Stomach (tissue), 9 donors: ENCODE results near the gene PBXIP1. TPM values are rescaled to one million over a fixed set of nuclear protein-coding genes. Genes with fewer than 3 reads are reported as not detected.
A peak's percentile ranks its signal among the peaks of the same experiment; 100 is the strongest.

ENCODE experiments used
- DNase-seq, 2 donors: peaks; one replicate each; pipeline versions ENCODE4 v3.0.0 to v3.0.0-alpha.2; 2013 to 2019
- H3K27ac ChIP-seq, 5 donors: fragments of 200-600 bp in 4 of 5; sonication (generic) in 4 of 5; one replicate each; pipeline ENCODE4 v1.5.1; 2013 to 2019; ENCODE audit warnings: mild to moderate bottlenecking in 1 of 5, moderate library complexity in 1 of 5
- H3K27me3 ChIP-seq, 3 donors: fragments of 200-600 bp; sonication (generic); one replicate each; pipeline ENCODE4 v1.5.1; 2017 to 2019; ENCODE audit warnings: mixed run types in 1 of 3
- H3K36me3 ChIP-seq, 4 donors: fragments of 200-600 bp; sonication (generic); 1 replicate in 3 of 4; 2 replicates in 1 of 4; pipeline ENCODE4 v1.5.1; 2016 to 2019
- H3K4me1 ChIP-seq, 4 donors: fragments of 200-600 bp; sonication (generic); one replicate each; pipeline ENCODE4 v1.5.1; 2016 to 2019
- H3K4me3 ChIP-seq, 4 donors: fragments of 200-600 bp; sonication (generic) in 3 of 4; one replicate each; pipeline ENCODE4 v1.5.1; 2016 to 2019; ENCODE audit warnings: mild to moderate bottlenecking in 1 of 4
- H3K9me3 ChIP-seq, 4 donors: fragments of 200-600 bp; sonication (generic); one replicate each; pipeline ENCODE4 v1.5.1; 2016 to 2019
- CTCF ChIP-seq, 7 experiments: fragments of 450-650 bp in 4 of 7; fragments of 200-600 bp in 3 of 7; sonication (generic) in 3 of 7; IDR thresholded peaks; one replicate each; pipeline ENCODE4 v1.5.1; 2016 to 2019; ENCODE audit warnings: antibody characterized with exemption in 7 of 7, control low read depth in 2 of 7, mild to moderate bottlenecking in 1 of 7
- EP300 ChIP-seq: sonication (generic); formaldehyde crosslinking; IDR thresholded peaks from one replicate; pipeline ENCODE4 v1.6.1; 2017; ENCODE audit warnings: antibody characterized with exemption
- POLR2A ChIP-seq, 4 donors: fragments of 450-650 bp; IDR thresholded peaks; one replicate each; pipeline ENCODE4 v1.6.1; 2016; ENCODE audit warnings: antibody characterized with exemption in 4 of 4, control low read depth in 2 of 4, mild to moderate bottlenecking in 1 of 4, moderate library complexity in 1 of 4
- POLR2AphosphoS5 ChIP-seq, 3 donors: sonication (generic); formaldehyde crosslinking; IDR thresholded peaks; one replicate each; pipeline ENCODE4 v1.6.1; 2016; ENCODE audit warnings: antibody characterized with exemption in 3 of 3
- WGBS, 5 donors: extraction: QIAGEN DNeasy Blood & Tissue Kit in 3 of 5; methylation state at CpG; one replicate each; pipeline versions ENCODE4 v1.1.5 to v1.1.7; 2013 to 2018; 5-methylcytosine and 5-hydroxymethylcytosine counted together
- intact Hi-C: fragments of 100-400 bp; cut with DNase I; formaldehyde crosslinking; loops from one replicate; pipeline ENCODE4 v1.15.1; 2023; ENCODE audit warnings: low total_unique reads
- polyA plus RNA-seq, 3 donors: library from polyadenylated mRNA; stranded (reverse); fragments of 200-250 nt; gene quantifications; one replicate each; pipeline ENCODE4 v1.2.3, GENCODE V29; 2013
- total RNA-seq, 5 donors: library from RNA; depleted of rRNA; stranded (reverse); fragments of >200 nt; gene quantifications; one replicate each; pipeline versions ENCODE4 v1.1.0 to v1.2.3, GENCODE V29; 2014 to 2016
- donor health status: healthy with polysubstance abuse.
- donor health status: Bipolar disorder and iron deficiency.
- donor health status: healthy.

PBXIP1 gene
- total and polyA plus RNA-seq, 8 donors, result 19.7 to 123 (median 71.7) TPM

GRCh38 chr1:154935749-154936554 lies 19.9 kb downstream of the PBXIP1 start:
- no peaks in the 10 kb centered on the region for H3K9me3 ChIP-seq
- intact Hi-C loops, result no loop called here
- 28 to 33% (median 31%) methylated on average over 22 to 27 of the region's 27 CpGs for WGBS, 5 donors
- no peaks in the 10 kb centered on the region for H3K27me3 ChIP-seq
- H3K4me1 ChIP-seq, result peaks cover 19 to 59% (median 29%) of the 10 kb centered on the region in 4 donors
- H3K4me3 ChIP-seq, result peak overlapping the region; percentile 60 to 73 (median 62)
- H3K36me3 ChIP-seq, result peaks cover 0 to 13% (median 3%) of the 10 kb centered on the region in 4 donors
- no peak for TF ChIP-seq EP300
- no peak for TF ChIP-seq POLR2AphosphoS5 (IDR thresholded peaks at IDR 0.05)
- TF ChIP-seq CTCF (IDR thresholded peaks at IDR 0.05), result no peak
- no peak for TF ChIP-seq POLR2A (IDR thresholded peaks at IDR 0.05)
- DNase-seq, result peak in 1 of 2 donors; percentile 35
- H3K27ac ChIP-seq, result peak overlapping the region; percentile 94 to 99 (median 98)

GRCh38 chr1:154934358-154934948 lies 21.4 kb downstream of the PBXIP1 start:
- no peak for DNase-seq
- Histone ChIP-seq H3K27me3 (no peaks in the 10 kb centered on the region), H3K36me3 (peaks cover 5 to 28% (median 14%) of the 10 kb centered on the region in 4 donors), H3K9me3 (no peaks in the 10 kb centered on the region), H3K4me1 (peaks cover 19 to 44% (median 23%) of the 10 kb centered on the region in 4 donors), H3K27ac (no peak overlapping the region), H3K4me3 (no peak overlapping the region)
- intact Hi-C loops, result no loop called here
- no peak for TF ChIP-seq POLR2AphosphoS5 (IDR thresholded peaks at IDR 0.05)
- no peak for TF ChIP-seq EP300
- no peak for TF ChIP-seq POLR2A (IDR thresholded peaks at IDR 0.05)
- TF ChIP-seq CTCF (IDR thresholded peaks at IDR 0.05), result no peak
- WGBS, 5 donors, result 96 to 98% (median 97%) methylated on average over 5 of the region's 5 CpGs

- Histone ChIP-seq H3K36me3 (peaks cover 13 to 50% (median 35%) of the 10 kb centered on the region in 4 donors), H3K27ac (peak overlapping the region; percentile 71 to 84 (median 75)), H3K9me3 (no peaks in the 10 kb centered on the region), H3K27me3 (no peaks in the 10 kb centered on the region), H3K4me1 (peaks cover 9 to 29% (median 15%) of the 10 kb centered on the region in 4 donors), H3K4me3 (no peak overlapping the region)
- intact Hi-C loops, result no loop called here
- peak; percentile 92 for DNase-seq
- 32 to 63% (median 50%) methylated on average over 9 to 11 of the region's 11 CpGs for WGBS, 5 donors
- TF ChIP-seq EP300 (no peak), POLR2AphosphoS5 (IDR thresholded peaks at IDR 0.05) (peak in 2 of 3 donors; percentile 69 to 79), CTCF (IDR thresholded peaks at IDR 0.05) (no peak), POLR2A (IDR thresholded peaks at IDR 0.05) (no peak)
Observed at GRCh38 chr1:154931940-154932487, 23.9 kb downstream of the PBXIP1 start.

- peaks cover 42 to 95% (median 89%) of the 10 kb centered on the region in 4 donors for H3K36me3 ChIP-seq
- H3K4me3 ChIP-seq, result no peak overlapping the region
- no peak for TF ChIP-seq EP300
- TF ChIP-seq POLR2AphosphoS5 (IDR thresholded peaks at IDR 0.05), result no peak
- no peak for TF ChIP-seq CTCF (IDR thresholded peaks at IDR 0.05)
- no peak for TF ChIP-seq POLR2A (IDR thresholded peaks at IDR 0.05)
- no peaks in the 10 kb centered on the region for H3K4me1 ChIP-seq
- H3K27ac ChIP-seq, result no peak overlapping the region
- no peaks in the 10 kb centered on the region for H3K27me3 ChIP-seq
- WGBS, 5 donors, result 90 to 98% (median 93%) methylated on average over 7 to 13 of the region's 13 CpGs
- DNase-seq, result no peak
- no peaks in the 10 kb centered on the region for H3K9me3 ChIP-seq
- intact Hi-C loops, result no loop called here
Observed at GRCh38 chr1:154926201-154926600, 29.7 kb downstream of the PBXIP1 start.
